Activated CD8-positive, alpha-beta memory T cell treated with anti-CD3 and anti-CD28 coated beads for 48 hours (primary cell): ENCODE results near the gene PEPD.
"Not testable (repeated sequence)": the region's sequence is repeated elsewhere in the genome, so short reads cannot be mapped to it uniquely, and the experiment has no call there.

Experiments used
- DNase-seq, 3 experiments: peaks; one replicate each; pipeline ENCODE4 v3.0.0-alpha.2; 2020; ENCODE audit warnings: low read depth in 2 of 3, low spot score in 2 of 3

The PEPD gene

GRCh38 chr19:33479570-33479969 is 42.0 kb downstream of the PEPD start:
- DNase-seq = not testable (repeated sequence)

DNA sequence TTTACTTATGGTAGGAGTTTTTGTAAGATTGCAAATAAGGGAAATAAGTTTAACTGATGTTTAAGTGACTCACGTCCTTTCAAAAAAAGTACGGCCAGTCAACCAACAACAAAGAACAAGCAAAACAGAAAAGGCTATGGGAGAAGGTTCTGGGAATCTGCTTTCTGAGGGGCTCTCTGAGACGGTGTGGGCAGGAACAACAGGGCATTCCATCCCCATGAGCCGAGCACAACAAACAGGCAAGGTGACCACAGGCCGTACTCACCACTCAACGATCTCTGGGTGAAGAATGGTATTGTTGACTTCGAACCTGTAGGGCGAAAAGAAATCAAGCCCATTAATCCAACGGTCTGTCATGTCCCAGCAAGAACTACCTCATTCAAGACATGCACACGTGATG is 43.8 kb downstream of the PEPD start:
- DNase-seq = no peak

DNA sequence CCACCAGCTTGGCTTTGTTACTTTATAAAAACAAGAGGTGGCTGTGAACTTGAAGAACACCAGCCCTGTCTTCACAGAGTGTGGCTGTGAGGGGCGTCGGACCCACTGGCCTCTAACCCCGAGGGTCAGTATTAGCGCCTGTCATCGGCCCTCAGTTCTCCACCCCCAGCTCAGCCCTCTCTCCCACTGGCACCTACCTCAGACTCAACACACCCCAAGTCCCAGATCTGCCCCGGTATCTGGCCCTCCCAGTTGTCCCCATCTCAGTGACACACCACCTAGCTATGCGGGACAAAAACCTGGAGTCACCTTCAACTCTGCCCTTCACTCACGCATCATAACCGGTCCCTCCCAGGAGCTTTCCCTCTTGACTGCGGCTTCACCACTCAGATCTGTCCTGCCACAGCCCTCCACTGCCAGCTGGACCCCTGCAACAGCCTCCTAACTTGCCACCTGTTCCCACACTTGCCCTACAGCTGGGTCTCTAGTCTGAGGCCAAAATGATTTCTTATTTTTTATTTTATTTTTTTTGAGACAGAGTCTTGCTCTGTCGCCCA is 45.4 kb downstream of the PEPD start:
- DNase-seq = no peak

- no peak for DNase-seq
Measured at GRCh38 chr19:33473653-33474305, 47.8 kb downstream of the PEPD start.

DNA sequence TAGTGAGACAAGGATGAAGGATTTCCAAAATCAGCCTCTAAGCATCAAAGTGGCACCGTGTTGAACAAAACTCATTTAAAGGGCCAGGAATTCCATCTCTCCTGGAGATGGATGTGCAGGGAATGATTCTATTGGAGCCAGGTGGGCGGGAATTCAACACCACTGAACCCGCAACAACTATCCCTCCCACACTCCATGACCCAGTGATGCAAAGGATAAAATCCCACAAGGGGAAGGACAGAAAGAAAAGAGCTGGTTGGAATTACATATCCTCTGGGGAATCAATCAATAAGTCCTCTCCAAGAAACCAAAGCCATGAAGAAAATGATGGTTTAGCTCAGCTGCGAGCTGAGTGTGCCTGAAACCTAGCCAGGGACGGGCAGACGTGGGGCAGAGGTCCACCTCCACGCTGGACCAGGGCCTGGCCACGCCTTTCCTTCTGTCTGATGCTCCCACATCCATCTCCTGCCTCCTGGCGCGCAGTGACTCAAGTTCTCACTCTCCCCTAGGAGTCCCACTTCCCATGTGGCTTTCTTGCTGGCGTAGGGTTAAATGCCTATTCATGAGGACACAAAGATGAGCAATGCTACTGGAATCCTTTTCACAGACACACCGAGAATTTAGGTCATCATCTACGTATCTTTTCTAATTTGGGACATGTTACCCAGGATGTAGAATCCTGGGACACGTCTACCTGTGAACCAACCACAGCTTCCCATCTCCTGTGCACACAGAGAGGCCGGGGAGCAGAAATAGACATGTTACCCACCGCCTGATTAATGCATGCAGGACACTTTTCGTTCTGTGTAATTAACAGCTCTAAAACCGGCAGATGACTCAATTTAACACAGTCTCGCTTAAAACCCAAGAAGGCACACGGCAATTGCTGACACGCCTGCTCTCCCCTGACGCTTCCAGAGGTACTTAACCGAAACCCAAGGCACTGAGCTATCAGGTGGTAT is 48.6 kb downstream of the PEPD start:
- DNase-seq = no peak

DNA sequence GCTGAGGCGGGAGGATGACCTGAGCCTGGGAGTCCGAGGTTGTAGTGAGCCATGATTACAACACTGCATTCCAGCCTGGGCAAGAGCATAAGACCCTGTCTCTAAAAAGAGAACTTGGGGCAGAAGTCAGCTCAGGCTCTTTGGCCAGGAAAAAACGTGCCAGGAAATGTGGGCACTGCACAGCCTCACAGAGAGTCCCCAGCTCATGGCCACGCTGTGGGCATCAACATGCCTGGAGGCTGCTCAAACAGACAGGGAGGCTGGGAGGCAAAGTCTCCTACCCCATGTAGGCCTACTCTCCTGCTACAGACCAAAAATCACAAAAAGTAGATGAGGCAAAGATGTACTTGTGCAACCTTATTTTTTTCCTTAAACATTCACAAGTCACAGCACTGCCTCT is 49.4 kb downstream of the PEPD start:
- DNase-seq = no peak

DNA sequence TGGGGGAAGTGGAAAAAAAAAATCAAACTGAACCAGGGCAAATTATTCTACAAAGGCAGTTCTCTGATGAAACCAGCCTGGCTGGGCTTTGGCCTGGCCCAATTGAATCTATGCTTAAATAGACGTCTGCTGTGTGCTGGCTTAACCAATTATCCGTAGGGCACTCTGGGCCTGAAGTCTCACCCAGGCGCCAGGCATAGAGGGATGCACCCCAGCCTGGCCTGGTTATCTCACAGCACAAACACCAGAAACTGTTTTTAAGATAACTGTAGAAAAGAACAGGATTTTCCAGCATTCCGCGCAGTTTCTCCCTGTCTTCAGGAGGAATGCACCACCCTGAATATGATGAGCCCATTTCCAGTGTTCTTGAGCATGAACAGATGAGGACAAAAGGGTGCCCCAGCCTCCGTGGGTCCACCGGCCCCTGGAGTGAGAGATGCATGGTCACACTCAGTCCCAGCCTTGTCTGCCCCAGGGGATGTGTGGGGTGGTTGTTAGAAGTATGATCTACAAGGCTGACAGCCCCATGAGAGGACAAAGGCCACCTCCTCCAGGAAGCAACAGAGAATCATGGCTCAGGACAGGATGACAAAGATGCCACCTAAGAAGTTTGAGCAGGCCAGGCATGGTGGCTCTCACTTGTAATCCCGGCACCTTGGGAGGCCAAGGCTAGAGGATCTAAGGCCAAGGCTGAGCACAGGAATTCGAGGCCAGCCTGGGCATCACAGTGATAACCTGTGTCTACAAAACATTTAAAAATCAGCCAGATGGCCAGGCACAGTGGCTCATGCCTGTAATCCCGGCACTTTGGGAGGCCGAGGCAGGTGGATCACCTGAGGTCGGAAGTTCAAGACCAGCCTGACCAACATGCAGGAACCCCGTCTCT is 50.2 kb downstream of the PEPD start:
- DNase-seq = no peak

GRCh38 chr19:33470686-33471085 is 50.9 kb downstream of the PEPD start:
- no peak for DNase-seq

DNA sequence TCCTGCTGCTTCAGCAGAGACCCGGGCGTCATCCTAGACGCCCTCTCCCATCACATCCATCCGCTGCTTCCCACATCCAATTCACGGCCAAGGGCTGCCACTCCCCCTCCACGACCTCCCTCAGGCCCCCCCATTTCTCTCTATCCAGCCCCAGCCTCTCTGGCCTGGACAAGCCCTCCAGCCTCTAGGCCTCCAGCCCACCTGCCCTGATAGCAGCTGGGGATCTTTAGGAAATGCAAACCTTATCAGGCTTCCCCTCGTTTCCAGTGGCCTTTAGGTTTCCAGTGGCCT is 51.6 kb downstream of the PEPD start:
- DNase-seq = no peak

- no peak for DNase-seq
Measured at GRCh38 chr19:33469171-33470039, 52.2 kb downstream of the PEPD start.

DNA sequence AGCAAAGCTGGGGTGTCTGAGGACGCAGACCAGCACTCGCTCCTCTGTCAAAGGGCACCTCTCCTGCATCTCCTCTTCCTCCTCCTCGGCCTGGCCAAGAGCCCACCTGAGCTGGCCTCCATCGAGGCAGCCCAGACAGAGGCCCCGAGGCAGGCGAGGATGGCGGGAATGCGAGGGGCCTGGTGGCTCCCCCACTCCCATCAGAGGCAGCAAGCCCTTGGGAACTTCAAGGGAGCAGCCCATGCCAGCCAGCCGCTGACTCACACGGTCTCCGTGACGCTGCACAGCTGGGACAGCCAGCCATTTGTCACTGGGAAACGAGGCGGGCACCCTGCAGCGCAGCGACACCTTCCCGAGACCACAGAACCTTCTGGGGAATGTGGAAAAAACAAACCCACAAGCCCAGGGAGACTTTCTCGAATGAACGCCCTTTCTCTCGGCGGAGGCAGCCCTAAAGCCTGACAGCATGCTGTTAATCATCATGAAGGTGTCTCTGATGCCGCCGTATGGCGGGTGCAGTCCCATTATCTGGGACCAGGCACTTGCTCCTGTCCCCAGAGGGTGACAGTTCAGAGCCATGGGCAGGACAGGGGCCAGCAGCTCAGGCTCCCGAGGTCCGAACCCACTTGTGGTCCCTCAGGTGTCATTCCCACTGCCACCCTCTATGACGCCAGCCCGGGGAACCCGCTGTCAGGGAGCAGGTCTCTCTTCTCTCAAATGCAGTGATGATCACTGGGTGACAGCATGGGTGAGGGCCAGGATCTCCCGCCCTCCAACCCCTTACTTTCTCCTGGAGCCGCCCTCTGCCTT is 53.0 kb downstream of the PEPD start:
- DNase-seq = no peak

- DNase-seq = no peak
Measured at GRCh38 chr19:33467851-33468250, 53.7 kb downstream of the PEPD start.

GRCh38 chr19:33465834-33466233 is 55.8 kb downstream of the PEPD start:
- no peak for DNase-seq

DNA sequence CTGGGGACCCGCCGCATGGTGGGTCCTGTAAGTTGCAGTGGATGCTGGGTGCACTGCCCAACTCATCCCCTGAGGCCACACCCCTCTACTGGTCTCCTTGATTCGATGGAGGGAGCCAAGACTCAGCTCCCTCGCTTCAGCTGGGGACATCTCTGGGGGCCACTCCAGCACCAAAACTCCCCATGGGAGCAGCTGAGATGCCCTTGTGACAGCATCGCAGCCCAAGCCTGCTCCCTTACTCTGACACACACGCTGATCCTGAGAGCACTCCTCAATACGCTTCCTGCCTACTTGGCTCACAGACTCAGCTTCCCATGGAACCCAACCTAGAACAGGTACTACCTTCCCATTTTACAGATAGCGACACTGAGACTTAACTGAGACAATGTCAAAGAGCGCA is 56.2 kb downstream of the PEPD start:
- no peak for DNase-seq

DNA sequence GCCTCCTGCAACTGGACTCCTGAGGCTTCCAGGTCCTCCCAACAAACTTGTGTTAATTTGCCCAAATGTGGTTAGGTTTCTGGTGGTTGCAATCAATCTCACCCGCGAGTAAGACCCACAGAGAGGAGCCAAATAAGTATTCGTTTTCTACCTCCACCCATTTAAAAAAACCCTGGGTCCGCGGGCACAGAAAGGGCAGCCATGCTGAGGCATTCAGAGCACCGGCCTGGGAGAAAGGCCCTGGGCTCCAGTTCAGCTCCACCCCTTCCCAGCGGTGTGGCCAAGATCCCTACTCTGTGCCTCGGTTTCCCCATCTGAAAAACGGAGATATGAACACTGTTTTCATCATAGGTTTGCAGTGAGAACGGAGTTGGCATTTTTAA is 56.9 kb downstream of the PEPD start:
- DNase-seq = no peak

- DNase-seq = no peak
Measured at GRCh38 chr19:33464010-33464732, 57.4 kb downstream of the PEPD start.

GRCh38 chr19:33463199-33463598 is 58.4 kb downstream of the PEPD start:
- DNase-seq = no peak

GRCh38 chr19:33462112-33462791 is 59.3 kb downstream of the PEPD start:
- no peak for DNase-seq
